Measurements from ENCODE around the gene MUC20. TPM values are rescaled to one million over a fixed set of nuclear protein-coding genes. Genes with fewer than 3 reads are reported as not detected.
"Not testable (repeated sequence)": the region's sequence is repeated elsewhere in the genome, so short reads cannot be mapped to it uniquely, and the experiment has no call there.

Gene MUC20
- total RNA-seq, 2 donors from 2014 or later, result 3.8 to 14.4 TPM

DNA sequence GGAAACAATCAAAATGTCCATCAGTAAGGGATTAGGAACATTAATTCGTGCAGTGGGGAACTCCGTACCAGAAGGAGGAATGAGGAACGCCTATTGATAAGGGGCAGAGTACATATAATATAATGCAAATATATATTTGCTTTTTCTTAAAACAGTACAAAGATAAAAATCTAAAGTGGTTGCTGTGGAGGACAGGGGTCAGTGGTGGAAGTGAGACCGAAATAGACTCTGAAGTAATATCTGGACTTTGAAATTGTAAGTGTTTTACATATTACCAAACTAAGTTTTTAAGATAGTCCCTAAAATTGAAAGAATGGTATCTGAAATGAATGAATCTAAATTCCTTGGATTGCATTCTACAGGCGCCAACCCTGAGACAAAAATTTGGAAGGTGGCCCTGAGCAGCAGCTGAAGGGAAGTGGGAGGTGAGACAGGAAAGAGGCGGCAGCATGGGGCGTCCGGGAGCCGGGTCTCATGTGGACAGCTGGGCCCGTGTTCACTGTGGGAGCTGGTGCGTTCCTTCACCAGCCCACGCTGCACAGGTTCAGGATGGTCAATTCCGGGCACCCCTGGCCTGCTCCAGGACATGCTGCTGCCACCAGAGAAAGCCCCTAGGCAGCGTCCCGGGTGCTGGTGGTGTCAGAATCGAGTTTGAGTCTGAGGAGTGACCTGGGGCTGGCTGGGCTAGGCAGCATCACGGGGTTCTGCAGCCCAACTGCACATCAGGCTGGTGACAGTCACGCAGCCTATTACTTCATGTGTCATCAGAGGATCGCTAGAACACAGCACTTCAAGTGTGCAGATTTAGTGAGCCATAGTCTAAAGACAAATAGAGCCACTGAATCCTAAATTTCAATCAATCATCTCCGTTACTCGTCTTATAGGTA is 31.4 kb upstream of the MUC20 start:
- not testable (repeated sequence) for H3K9me3 Mint-ChIP-seq; ATAC-seq (replicated peaks); H3K27me3 Mint-ChIP-seq
- H3K4me1 Mint-ChIP-seq, result peaks cover 26% of the 10 kb centered on the region
- peak overlapping the region; percentile 90 for H3K27ac Mint-ChIP-seq
- peaks cover 93% of the 10 kb centered on the region for H3K36me3 Mint-ChIP-seq (ENCODE audit: low read depth)
- peak overlapping the region; percentile 17 for H3K4me3 Mint-ChIP-seq

DNA sequence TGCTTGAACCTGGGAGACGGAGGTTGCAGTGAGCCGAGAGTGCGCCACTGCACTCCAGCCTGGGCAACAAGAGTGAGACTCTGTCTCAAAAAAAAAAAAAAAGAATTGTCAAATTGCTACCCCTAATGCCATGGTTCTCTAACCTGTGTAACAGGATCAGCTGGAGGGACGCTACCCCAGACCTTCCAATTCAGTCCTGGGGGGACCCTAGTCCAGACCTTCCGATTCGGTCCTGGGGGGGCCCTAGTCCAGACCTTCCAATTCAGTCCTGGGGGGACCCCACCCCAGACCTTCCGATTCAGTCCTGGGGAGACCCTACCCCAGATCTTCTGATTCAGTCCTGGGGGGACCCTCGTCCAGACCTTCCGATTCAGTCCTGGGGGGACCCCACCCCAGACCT is 29.8 kb upstream of the MUC20 start:
- Mint-ChIP-seq H3K27me3 (no peaks in the 10 kb centered on the region), H3K4me3 (peak overlapping the region; percentile 77), H3K4me1 (peaks cover 26% of the 10 kb centered on the region), H3K36me3 (ENCODE audit: low read depth) (peaks cover 79% of the 10 kb centered on the region), H3K9me3 (peaks cover 3% of the 10 kb centered on the region), H3K27ac (peak overlapping the region; percentile 99)
- no peak for ATAC-seq (replicated peaks)

DNA sequence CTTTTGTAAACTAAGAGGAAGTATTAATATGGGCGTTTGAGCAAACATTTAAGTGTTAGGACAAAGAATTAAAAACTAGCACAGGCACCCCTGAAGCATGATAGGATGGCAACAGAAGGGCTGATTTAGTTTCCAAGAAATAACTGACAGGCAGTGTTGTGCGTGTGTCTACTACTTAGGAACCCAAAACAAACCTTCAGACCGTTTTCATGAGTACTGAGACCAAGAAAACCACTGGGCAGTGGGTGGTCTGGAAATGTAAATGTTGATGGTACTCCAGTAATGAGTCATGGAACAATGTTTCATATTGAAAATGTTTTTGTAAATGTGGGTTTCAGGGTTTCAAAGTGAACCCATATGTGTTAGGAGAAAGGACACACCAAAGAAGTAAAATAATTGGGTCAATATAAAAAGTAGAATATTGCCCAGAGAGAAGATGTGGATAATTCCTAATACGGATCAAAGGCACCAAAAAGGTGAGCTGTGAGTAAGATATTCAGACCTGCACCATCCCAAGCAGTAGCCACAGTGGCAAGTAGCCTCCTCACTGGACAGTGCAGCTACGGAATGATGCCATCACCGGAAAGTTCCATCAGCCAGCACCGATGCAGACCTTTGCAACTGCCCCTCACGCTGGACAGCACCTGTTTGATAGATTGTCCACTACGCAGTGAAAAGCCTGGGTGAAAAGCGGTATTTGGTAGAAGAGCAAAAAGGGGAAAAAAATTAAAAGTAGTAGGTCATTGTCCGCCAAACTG is 29.0 kb upstream of the MUC20 start:
- H3K4me3 Mint-ChIP-seq, result peak overlapping the region; percentile 77
- H3K4me1 Mint-ChIP-seq, result peaks cover 26% of the 10 kb centered on the region
- peak; percentile 60 for ATAC-seq (replicated peaks)
- not testable (repeated sequence) for H3K9me3 Mint-ChIP-seq, H3K27me3 Mint-ChIP-seq
- H3K36me3 Mint-ChIP-seq (ENCODE audit: low read depth), result peaks cover 77% of the 10 kb centered on the region
- peak overlapping the region; percentile 99 for H3K27ac Mint-ChIP-seq

DNA sequence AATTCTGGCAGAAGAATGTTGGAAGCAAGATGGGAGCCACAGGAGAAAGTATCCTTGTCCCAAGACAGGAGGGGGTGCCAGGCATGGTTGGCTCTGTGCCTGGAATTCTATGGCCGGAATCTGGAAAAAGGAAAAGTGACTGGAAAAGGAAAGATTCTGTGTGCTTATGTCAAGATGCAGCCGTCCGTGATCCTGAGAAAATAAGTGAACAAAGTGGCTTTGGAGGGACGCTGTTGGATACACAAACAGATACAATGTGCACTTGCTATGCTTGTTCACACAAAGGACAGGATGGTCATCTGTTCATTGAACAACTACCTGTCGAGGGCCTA is 28.5 kb upstream of the MUC20 start:
- Mint-ChIP-seq H3K27me3 (no peaks in the 10 kb centered on the region), H3K9me3 (no peaks in the 10 kb centered on the region), H3K4me1 (peaks cover 23% of the 10 kb centered on the region), H3K27ac (peak overlapping the region; percentile 99), H3K36me3 (ENCODE audit: low read depth) (peaks cover 77% of the 10 kb centered on the region), H3K4me3 (peak overlapping the region; percentile 77)
- no peak for ATAC-seq (replicated peaks)

DNA sequence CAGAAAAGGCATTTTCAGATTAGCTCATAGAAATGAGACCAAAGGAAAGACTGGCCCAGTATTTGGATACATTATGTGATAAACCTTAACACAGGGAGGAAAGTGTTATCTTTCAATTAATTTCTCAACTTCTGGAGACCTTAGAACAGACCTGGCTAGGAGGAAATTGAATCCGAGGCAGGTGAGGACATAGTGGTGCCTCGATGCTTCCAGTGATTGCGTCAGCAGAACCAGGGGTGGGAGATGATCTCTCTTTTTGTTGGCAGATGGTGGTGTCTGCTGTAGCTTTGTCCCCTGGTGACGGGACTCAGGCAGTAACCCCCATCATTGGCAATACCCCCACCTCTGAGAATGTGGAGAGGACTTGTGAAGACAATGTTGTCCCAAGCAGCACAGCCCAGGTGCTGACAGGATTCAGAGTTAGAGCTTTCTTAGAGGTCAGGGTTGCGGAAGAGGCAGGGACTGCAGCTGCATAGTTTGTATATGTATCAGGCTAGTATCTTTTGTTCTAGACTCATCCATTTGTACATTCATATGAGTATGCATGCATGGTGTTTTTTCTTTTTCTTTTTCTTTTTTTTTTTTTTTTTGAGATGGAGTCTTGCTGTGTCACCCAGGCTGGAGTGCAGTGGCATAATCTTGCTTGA is 27.9 kb upstream of the MUC20 start:
- no peaks in the 10 kb centered on the region for H3K9me3 Mint-ChIP-seq
- peak; percentile 12 for ATAC-seq (replicated peaks)
- no peaks in the 10 kb centered on the region for H3K27me3 Mint-ChIP-seq
- peaks cover 76% of the 10 kb centered on the region for H3K36me3 Mint-ChIP-seq (ENCODE audit: low read depth)
- H3K4me1 Mint-ChIP-seq, result peaks cover 19% of the 10 kb centered on the region
- H3K27ac Mint-ChIP-seq, result peak overlapping the region; percentile 99
- H3K4me3 Mint-ChIP-seq, result peak overlapping the region; percentile 77

- Mint-ChIP-seq H3K4me3 (no peak overlapping the region), H3K27me3 (no peaks in the 10 kb centered on the region), H3K4me1 (peaks cover 19% of the 10 kb centered on the region), H3K9me3 (no peaks in the 10 kb centered on the region), H3K36me3 (ENCODE audit: low read depth) (peaks cover 72% of the 10 kb centered on the region), H3K27ac (peak overlapping the region; percentile 99)
- no peak for ATAC-seq (replicated peaks)
These were observed 27.2 kb upstream of the MUC20 start for GRCh38 chr3:195693428-195694216.

DNA sequence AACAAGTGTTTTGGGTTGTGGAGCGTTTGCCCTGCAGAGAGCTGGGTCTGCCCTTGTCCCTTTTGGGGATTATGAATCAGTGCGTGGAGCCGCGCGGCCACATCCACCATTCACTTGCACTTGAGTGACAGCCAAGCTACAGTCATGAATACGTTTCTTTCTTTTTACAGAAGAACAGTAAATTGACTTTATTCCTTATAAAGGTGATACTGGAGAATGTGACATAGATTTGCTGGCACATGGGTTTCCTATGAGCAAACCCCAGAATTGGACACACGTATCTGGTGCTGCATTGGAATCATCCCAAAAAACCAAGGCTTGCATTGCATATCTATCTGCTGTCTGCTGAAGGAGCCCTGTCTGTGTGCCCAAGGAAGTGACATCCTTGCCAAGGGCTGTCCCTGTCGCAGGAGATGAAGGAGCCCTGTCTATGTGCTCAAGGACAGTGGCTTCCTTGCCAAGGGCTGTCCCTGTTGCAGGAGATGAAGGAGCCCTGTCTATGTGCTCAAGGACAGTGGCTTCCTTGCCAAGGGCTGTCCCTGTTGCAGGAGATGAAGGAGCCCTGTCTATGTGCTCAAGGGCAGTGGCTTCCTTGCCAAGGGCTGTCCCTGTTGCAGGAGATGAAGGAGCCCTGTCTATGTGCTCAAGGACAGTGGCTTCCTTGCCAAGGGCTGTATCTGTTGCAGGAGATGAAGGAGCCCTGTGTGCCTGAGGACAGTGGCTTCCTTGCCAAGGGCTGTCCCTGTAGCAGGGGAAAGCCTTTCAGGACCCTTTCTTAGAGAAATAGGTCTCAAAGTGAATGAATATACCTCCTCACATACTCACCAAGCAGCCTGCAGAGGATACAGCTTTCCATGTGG is 26.3 kb upstream of the MUC20 start:
- H3K27ac Mint-ChIP-seq, result peak overlapping the region; percentile 99
- H3K27me3 Mint-ChIP-seq; ATAC-seq (replicated peaks); H3K9me3 Mint-ChIP-seq; H3K4me3 Mint-ChIP-seq: not testable (repeated sequence)
- H3K4me1 Mint-ChIP-seq, result peaks cover 23% of the 10 kb centered on the region
- H3K36me3 Mint-ChIP-seq (ENCODE audit: low read depth), result peaks cover 69% of the 10 kb centered on the region

DNA sequence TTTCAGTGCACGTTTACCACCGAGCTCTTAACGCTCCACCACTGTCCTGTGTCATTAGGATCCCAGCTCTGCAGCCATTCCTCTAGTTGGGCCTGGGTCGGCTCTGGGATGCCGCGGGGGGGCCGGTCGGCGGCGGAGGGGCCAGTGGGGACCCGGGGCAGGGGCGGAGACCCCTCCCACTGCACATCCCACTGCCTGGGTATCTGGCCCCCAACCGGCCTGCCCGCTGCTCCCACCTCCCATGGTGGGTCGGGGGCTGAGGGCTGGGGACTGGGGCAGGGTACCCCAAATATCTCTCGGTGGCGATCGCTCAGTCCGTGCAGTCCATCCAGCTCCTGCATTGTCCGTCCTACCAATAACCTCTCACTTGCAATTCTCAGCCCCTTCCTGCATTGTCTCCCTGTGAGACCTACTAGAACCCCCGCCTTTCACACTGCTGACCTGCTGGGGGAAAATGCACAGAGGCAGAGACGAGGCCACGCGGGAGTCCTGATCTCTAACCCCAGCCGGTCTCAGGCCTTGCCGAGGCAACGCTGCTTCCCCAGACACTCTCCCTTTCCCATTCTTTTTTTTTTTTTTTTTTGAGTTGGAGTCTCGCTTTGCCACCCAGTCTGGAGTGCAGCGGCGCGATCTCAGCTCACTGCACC is 24.0 kb upstream of the MUC20 start:
- H3K4me1 Mint-ChIP-seq, result peaks cover 16% of the 10 kb centered on the region
- H3K4me3 Mint-ChIP-seq, result no peak overlapping the region
- H3K9me3 Mint-ChIP-seq, result no peaks in the 10 kb centered on the region
- no peak overlapping the region for H3K27ac Mint-ChIP-seq
- no peaks in the 10 kb centered on the region for H3K27me3 Mint-ChIP-seq
- no peak for ATAC-seq (replicated peaks)
- peaks cover 47% of the 10 kb centered on the region for H3K36me3 Mint-ChIP-seq (ENCODE audit: low read depth)

DNA sequence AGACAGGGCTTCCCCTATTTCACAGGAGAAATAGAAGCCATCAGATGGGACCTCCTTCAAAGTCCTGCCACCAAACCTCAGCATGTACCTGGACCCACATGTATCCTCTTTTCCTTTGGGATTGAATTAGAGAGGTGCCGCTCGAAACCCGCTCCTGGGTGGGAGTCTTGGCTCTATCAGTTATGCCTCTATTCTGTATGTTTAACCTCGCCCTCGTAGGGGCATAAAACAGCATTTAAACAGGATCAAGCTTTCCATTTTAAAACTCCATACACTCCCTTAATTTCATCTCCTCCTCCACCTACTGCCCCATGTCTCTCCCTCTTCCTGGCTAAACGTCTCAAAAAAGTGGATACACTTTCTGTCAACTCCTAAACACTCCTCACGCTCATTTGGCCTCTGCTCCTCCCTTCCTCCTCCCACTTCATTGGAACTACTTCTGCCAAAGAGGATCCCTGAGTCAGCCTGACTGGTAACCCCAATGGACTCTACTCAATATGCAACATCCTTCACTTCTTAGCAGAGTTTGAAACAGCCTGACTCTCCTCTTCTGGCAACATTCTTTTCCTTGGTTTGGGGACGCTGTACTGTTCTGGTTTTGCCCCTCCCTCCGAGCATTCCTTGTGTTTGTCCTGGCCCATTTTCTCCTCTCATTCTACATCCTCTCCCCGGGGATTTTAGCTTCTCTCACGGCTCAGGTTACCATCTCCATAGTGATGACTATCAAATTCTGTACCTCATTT is 23.0 kb upstream of the MUC20 start:
- ATAC-seq (replicated peaks), result no peak
- peak overlapping the region; percentile 6 for H3K27ac Mint-ChIP-seq
- H3K9me3 Mint-ChIP-seq, result no peaks in the 10 kb centered on the region
- H3K36me3 Mint-ChIP-seq (ENCODE audit: low read depth), result peaks cover 37% of the 10 kb centered on the region
- H3K4me1 Mint-ChIP-seq, result peaks cover 7% of the 10 kb centered on the region
- no peaks in the 10 kb centered on the region for H3K27me3 Mint-ChIP-seq
- no peak overlapping the region for H3K4me3 Mint-ChIP-seq

DNA sequence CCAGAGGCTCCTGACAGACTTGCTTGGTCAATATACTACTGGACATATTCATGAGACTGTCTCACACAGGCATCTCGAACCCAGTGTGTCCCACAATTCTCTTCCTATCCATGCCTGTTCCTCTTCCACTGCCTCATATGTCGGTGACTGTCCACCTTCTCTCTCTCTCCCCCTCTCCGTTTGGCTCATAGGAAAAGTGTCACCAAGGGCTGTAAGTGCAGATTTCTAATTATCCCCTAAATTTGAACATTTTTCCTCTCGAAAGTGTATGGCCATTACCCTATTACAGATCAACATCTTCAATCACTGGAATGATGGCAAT is 22.5 kb upstream of the MUC20 start:
- peak overlapping the region; percentile 6 for H3K27ac Mint-ChIP-seq
- H3K36me3 Mint-ChIP-seq (ENCODE audit: low read depth), result peaks cover 32% of the 10 kb centered on the region
- no peaks in the 10 kb centered on the region for H3K27me3 Mint-ChIP-seq
- no peak overlapping the region for H3K4me3 Mint-ChIP-seq
- ATAC-seq (replicated peaks), result no peak
- peaks cover 4% of the 10 kb centered on the region for H3K4me1 Mint-ChIP-seq
- no peaks in the 10 kb centered on the region for H3K9me3 Mint-ChIP-seq

DNA sequence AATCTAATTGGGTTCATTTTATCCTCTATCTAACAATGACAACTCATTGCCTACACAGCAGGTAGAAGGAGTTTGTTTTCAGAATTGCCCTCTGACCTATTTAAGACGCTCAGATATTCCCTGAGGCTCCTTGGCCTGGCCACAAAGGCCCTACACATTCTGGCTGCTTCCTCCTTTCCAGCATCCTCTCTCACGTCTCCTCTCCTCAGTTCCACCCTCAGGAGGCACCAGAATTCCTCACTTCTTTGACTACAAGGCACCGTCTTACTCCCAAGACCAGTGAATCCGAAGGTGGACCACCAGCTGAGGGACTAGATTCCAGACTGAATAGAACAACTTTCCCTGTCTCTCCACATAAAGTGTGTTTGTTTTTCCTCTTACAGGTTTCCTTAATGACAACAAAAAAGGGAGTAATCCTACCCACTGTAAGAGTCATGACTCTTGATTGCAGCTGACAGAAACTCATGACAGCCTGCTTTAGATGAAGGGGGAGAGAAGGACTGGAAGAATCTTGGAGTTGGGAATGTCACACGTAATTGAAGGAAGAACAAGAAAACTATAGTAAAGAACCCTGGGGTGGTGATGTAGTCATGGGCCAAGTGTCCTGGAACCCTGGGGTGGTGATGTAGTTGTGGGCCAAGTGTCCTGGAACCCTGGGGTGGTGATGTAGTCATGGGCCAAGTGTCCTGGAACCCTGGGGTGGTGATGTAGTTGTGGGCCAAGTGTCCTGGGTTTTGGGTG is 22.0 kb upstream of the MUC20 start:
- no peaks in the 10 kb centered on the region for H3K27me3 Mint-ChIP-seq
- no peak for ATAC-seq (replicated peaks)
- H3K27ac Mint-ChIP-seq, result peak overlapping the region; percentile 6
- no peak overlapping the region for H3K4me3 Mint-ChIP-seq
- no peaks in the 10 kb centered on the region for H3K9me3 Mint-ChIP-seq
- peaks cover 4% of the 10 kb centered on the region for H3K4me1 Mint-ChIP-seq
- H3K36me3 Mint-ChIP-seq (ENCODE audit: low read depth), result peaks cover 27% of the 10 kb centered on the region

DNA sequence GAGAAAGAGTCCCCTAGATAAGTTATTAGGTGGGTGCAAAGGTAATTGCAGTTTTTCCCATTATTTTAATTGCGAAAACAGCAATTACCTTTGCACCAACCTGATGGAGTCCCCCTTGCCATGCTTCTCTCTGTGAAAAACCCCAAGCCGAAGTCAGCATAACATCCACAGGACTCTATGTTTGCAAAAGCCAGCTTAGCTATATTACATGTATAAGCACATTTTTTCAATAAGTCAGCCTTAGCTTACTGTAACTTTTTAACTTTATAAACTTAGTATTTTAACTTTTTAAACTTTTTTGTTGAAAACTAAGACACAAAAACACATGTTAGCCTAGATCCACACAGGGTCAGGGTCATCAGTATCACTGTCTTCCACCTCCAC is 21.4 kb upstream of the MUC20 start:
- no peak for ATAC-seq (replicated peaks)
- H3K27ac Mint-ChIP-seq, result peak overlapping the region; percentile 13
- peaks cover 4% of the 10 kb centered on the region for H3K4me1 Mint-ChIP-seq
- peaks cover 23% of the 10 kb centered on the region for H3K36me3 Mint-ChIP-seq (ENCODE audit: low read depth)
- no peak overlapping the region for H3K4me3 Mint-ChIP-seq
- H3K9me3 Mint-ChIP-seq, result no peaks in the 10 kb centered on the region
- H3K27me3 Mint-ChIP-seq, result no peaks in the 10 kb centered on the region
